Loucy (cell line): Measurements from ENCODE around the gene SLAMF8.
A peak's percentile ranks its signal among the peaks of the same experiment; 100 is the strongest.

ENCODE experiments used
- H2AFZ ChIP-seq: fragments of 200-600 bp; sonication (generic); 2 replicates; pipeline ENCODE4 v1.6.0; 2016; ENCODE audit warnings: antibody characterized with exemption, mild to moderate bottlenecking, low read length, moderate library complexity
- H3F3A ChIP-seq: fragments of 200-600 bp; 2 replicates; pipeline ENCODE4 v1.6.0; 2016; ENCODE audit warnings: antibody characterized with exemption, low read depth, mild to moderate bottlenecking
- H3K27me3 ChIP-seq: fragments of 200-600 bp; sonication (generic); 2 replicates; pipeline ENCODE4 v1.6.1; 2014; ENCODE audit warnings: low read length, mild to moderate bottlenecking; ENCODE audit not compliant: insufficient read depth, poor library complexity, severe bottlenecking
- H3K36me3 ChIP-seq: fragments of 200-600 bp; sonication (generic); 2 replicates; pipeline ENCODE4 v1.6.1; 2016; ENCODE audit warnings: low read length; ENCODE audit not compliant: insufficient read depth
- H3K4me1 ChIP-seq: fragments of 200-600 bp; sonication (generic); 2 replicates; pipeline ENCODE4 v1.5.1; 2014; ENCODE audit warnings: low read length, mild to moderate bottlenecking; ENCODE audit not compliant: insufficient read depth, poor library complexity, severe bottlenecking
- H3K4me2 ChIP-seq: fragments of 200-600 bp; sonication (generic); 2 replicates; pipeline ENCODE4 v1.6.0; 2014; ENCODE audit warnings: antibody characterized with exemption, low read length, low read depth, mild to moderate bottlenecking; ENCODE audit not compliant: poor library complexity, severe bottlenecking
- H3K4me3 ChIP-seq: fragments of 200-600 bp; sonication (generic); 2 replicates; pipeline ENCODE4 v1.5.1; 2014; ENCODE audit warnings: low read length, mild to moderate bottlenecking, mixed read lengths; ENCODE audit not compliant: poor library complexity, severe bottlenecking
- H3K79me2 ChIP-seq: fragments of 200-600 bp; sonication (generic); 2 replicates; pipeline ENCODE4 v1.6.1; 2014; ENCODE audit warnings: low read length; ENCODE audit not compliant: insufficient read depth
- H3K9ac ChIP-seq: fragments of 200-600 bp; sonication (generic); 2 replicates; pipeline ENCODE4 v1.6.0; 2014; ENCODE audit warnings: mild to moderate bottlenecking, low read depth, low read length, moderate library complexity; ENCODE audit not compliant: poor library complexity, severe bottlenecking
- H3K9me2 ChIP-seq: fragments of 200-600 bp; sonication (generic); replicated peaks from 2 replicates; pipeline ENCODE4 v1.6.1; 2016; ENCODE audit warnings: low read depth, low read length, mixed read lengths
- H3K9me3 ChIP-seq: fragments of 200-600 bp; sonication (generic); 2 replicates; pipeline ENCODE4 v1.6.1; 2014; ENCODE audit warnings: mild to moderate bottlenecking, antibody characterized with exemption, low read length, low read depth; ENCODE audit not compliant: insufficient read depth
- H4K20me1 ChIP-seq: fragments of 200-600 bp; sonication (generic); 2 replicates; pipeline ENCODE4 v1.6.0; 2014; ENCODE audit warnings: antibody characterized with exemption, low read length, mild to moderate bottlenecking; ENCODE audit not compliant: insufficient read depth, poor library complexity, severe bottlenecking
- CTCF ChIP-seq: fragments of 200-600 bp; sonication (generic); conservative IDR thresholded peaks from 2 replicates; pipeline ENCODE4 v1.5.1; 2014; ENCODE audit warnings: mild to moderate bottlenecking, antibody characterized with exemption, low read length
- EZH2phosphoT487 ChIP-seq: fragments of 200-600 bp; IDR thresholded peaks from 2 replicates; pipeline ENCODE4 v1.6.1; 2018; ENCODE audit warnings: antibody characterized with exemption, mild to moderate bottlenecking, moderate library complexity, borderline replicate concordance

SLAMF8 gene

GRCh38 chr1:159866066-159866465, 39.4 kb downstream of the SLAMF8 start:
- Histone ChIP-seq H3K27me3 (no peaks in the 10 kb centered on the region), H3F3A (no peaks in the 10 kb centered on the region)

GRCh38 chr1:159866905-159867663, 40.4 kb downstream of the SLAMF8 start:
- H3K4me3 ChIP-seq, result no peak overlapping the region
- no peaks in the 10 kb centered on the region for H3K36me3 ChIP-seq
- H3K9me3 ChIP-seq, result no peaks in the 10 kb centered on the region
- no peaks in the 10 kb centered on the region for H3K79me2 ChIP-seq
- no peaks in the 10 kb centered on the region for H4K20me1 ChIP-seq
- peak overlapping the region; percentile 10 for H3K9ac ChIP-seq
- H3K4me2 ChIP-seq, result peak overlapping the region; percentile 7
- H3F3A ChIP-seq, result no peaks in the 10 kb centered on the region
- H3K4me1 ChIP-seq, result peaks cover 52% of the 10 kb centered on the region
- no peaks in the 10 kb centered on the region for H3K27me3 ChIP-seq
- no peaks in the 10 kb centered on the region for H3K9me2 ChIP-seq
- H2AFZ ChIP-seq, result no peak overlapping the region
- no peak for TF ChIP-seq EZH2phosphoT487
- no peak for TF ChIP-seq CTCF

More at GRCh38 chr1:159866066-159866465, 39.4 kb downstream of the SLAMF8 start:
- no peaks in the 10 kb centered on the region for H3K9me2 ChIP-seq
- H4K20me1 ChIP-seq, result no peaks in the 10 kb centered on the region
- no peak overlapping the region for H2AFZ ChIP-seq
- H3K9ac ChIP-seq, result no peak overlapping the region
- no peaks in the 10 kb centered on the region for H3K79me2 ChIP-seq
- no peak overlapping the region for H3K4me3 ChIP-seq
- H3K36me3 ChIP-seq, result no peaks in the 10 kb centered on the region
- H3K4me2 ChIP-seq, result no peak overlapping the region
- no peaks in the 10 kb centered on the region for H3K9me3 ChIP-seq
- TF ChIP-seq EZH2phosphoT487 (no peak), CTCF (no peak)
- peaks cover 52% of the 10 kb centered on the region for H3K4me1 ChIP-seq

- Histone ChIP-seq H2AFZ (no peak overlapping the region), H3F3A (no peaks in the 10 kb centered on the region), H3K27me3 (no peaks in the 10 kb centered on the region), H3K36me3 (no peaks in the 10 kb centered on the region), H3K9me2 (no peaks in the 10 kb centered on the region), H3K4me3 (no peak overlapping the region), H3K4me2 (no peak overlapping the region), H3K9ac (peak overlapping the region; percentile 10), H4K20me1 (no peaks in the 10 kb centered on the region), H3K9me3 (no peaks in the 10 kb centered on the region), H3K79me2 (no peaks in the 10 kb centered on the region), H3K4me1 (peaks cover 52% of the 10 kb centered on the region)
- TF ChIP-seq EZH2phosphoT487, result no peak
- no peak for TF ChIP-seq CTCF
These were observed 41.0 kb downstream of the SLAMF8 start for GRCh38 chr1:159867664-159868026.
